Suprapubic skin (tissue), 4 donors: ENCODE results near the gene JCHAIN. TPM values are rescaled to one million over a fixed set of nuclear protein-coding genes. Genes with fewer than 3 reads are reported as not detected.

Experiments
- DNase-seq, 2 donors: peaks; one replicate each; pipeline ENCODE4 v3.0.0-alpha.2; 2019; ENCODE audit warnings: low spot score in 2 of 2
- H3K27ac ChIP-seq: fragments of 200-600 bp; sonication (generic); one replicate; pipeline ENCODE4 v1.5.1; 2019
- H3K27me3 ChIP-seq: fragments of 200-600 bp; sonication (generic); one replicate; pipeline ENCODE4 v1.5.1; 2019
- H3K36me3 ChIP-seq: fragments of 200-600 bp; sonication (generic); one replicate; pipeline ENCODE4 v1.5.1; 2019
- H3K4me1 ChIP-seq: fragments of 200-600 bp; sonication (generic); one replicate; pipeline ENCODE4 v1.5.1; 2019
- H3K4me3 ChIP-seq: fragments of 200-600 bp; sonication (generic); one replicate; pipeline ENCODE4 v1.5.1; 2019; ENCODE audit warnings: mild to moderate bottlenecking
- H3K9me3 ChIP-seq: fragments of 200-600 bp; sonication (generic); one replicate; pipeline ENCODE4 v1.5.1; 2019
- CTCF ChIP-seq, 2 donors: fragments of 200-600 bp in 1 of 2; fragments of 450-650 bp in 1 of 2; sonication (generic) in 1 of 2; IDR thresholded peaks; one replicate each; pipeline ENCODE4 v1.5.1; 2016 to 2019; ENCODE audit warnings: antibody characterized with exemption in 2 of 2, mild to moderate bottlenecking in 1 of 2, moderate library complexity in 1 of 2
- EP300 ChIP-seq: sonication (generic); formaldehyde crosslinking; IDR thresholded peaks from one replicate; pipeline ENCODE4 v1.6.1; 2017; ENCODE audit warnings: antibody characterized with exemption
- POLR2A ChIP-seq, 2 donors: fragments of 450-650 bp; IDR thresholded peaks; one replicate each; pipeline ENCODE4 v1.6.1; 2017; ENCODE audit warnings: antibody characterized with exemption in 2 of 2, mild to moderate bottlenecking in 2 of 2, moderate library complexity in 2 of 2
- POLR2AphosphoS5 ChIP-seq, 3 donors: sonication (generic); formaldehyde crosslinking; IDR thresholded peaks; one replicate each; pipeline ENCODE4 v1.6.1; 2017; ENCODE audit warnings: antibody characterized with exemption in 3 of 3
- WGBS: methylation state at CpG from one replicate; pipeline ENCODE4 v1.1.5; 2018; 5-methylcytosine and 5-hydroxymethylcytosine counted together
- total RNA-seq, 4 donors: library from RNA; depleted of rRNA; stranded (reverse); fragments of >200 nt; gene quantifications; one replicate each; pipeline ENCODE4 v1.1.0, GENCODE V29; 2016

JCHAIN gene
- total RNA-seq, 4 donors from 2014 or later = 0.68 to 8.4 (median 1.4) TPM; not detected in 1

DNA sequence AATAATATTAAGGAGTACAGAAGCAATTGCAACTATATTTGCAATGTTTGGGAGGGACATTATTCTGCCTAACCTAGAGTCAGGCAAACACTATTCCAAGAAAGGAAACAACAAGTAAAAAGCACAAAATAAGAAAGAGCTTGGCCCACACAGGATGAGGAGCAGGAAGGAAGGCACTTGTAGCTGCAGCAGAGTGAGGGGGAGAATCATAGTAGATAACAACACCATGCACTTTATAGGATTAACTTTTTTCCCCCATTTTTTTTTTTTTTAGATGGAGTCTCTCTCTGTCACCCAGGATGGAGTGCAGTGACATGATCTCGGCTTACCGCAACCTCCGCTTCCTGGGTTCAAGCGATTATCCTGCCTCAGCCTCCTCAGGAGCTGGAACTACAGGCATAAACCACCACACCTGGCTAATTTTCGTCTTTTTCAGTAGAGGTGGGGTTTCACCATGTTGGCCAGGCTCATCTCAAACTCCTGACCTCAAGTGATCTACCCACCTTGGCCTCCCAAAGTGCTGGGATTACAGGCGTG lies 10.3 kb upstream of the JCHAIN start:
- WGBS = 93% methylated on average over 6 of the region's 6 CpGs
- DNase-seq = no peak
- TF ChIP-seq CTCF (IDR thresholded peaks at IDR 0.05) = no peak
- TF ChIP-seq POLR2A (IDR thresholded peaks at IDR 0.05) = no peak
- no peak for TF ChIP-seq EP300
- TF ChIP-seq POLR2AphosphoS5 (IDR thresholded peaks at IDR 0.05) = no peak

DNA sequence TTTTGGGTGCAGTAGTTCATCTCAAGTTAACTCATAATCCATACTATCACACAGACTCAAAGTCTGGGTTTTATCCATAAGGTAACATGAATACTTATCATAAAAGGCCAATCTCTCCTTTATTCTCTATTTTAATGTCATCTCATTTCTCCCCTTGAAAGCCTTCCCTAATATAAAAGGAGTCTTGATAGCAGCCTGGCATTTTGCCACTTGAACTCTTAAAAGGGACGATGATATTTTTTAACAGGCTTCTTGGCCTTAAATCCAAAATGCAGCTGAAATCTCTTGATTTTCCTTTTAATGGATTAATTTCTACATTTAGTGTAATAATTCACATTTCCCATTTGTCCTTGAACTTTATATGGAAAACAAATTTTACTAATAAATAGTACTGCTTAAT lies 8.4 kb upstream of the JCHAIN start:
- no peak for DNase-seq
- Histone ChIP-seq H3K4me3 (no peak overlapping the region), H3K27me3 (no peaks in the 10 kb centered on the region), H3K27ac (no peak overlapping the region), H3K4me1 (no peaks in the 10 kb centered on the region), H3K9me3 (no peaks in the 10 kb centered on the region), H3K36me3 (no peaks in the 10 kb centered on the region)
- TF ChIP-seq POLR2AphosphoS5 (IDR thresholded peaks at IDR 0.05) = no peak
- TF ChIP-seq POLR2A (IDR thresholded peaks at IDR 0.05) = no peak
- no peak for TF ChIP-seq CTCF (IDR thresholded peaks at IDR 0.05)
- TF ChIP-seq EP300 = no peak
- 70% methylated on average over 1 of the region's 1 CpG for WGBS

More for the DNA sequence above, 10.3 kb upstream of the JCHAIN start:
- Histone ChIP-seq H3K9me3 (no peaks in the 10 kb centered on the region), H3K27me3 (no peaks in the 10 kb centered on the region), H3K4me1 (no peaks in the 10 kb centered on the region), H3K4me3 (no peak overlapping the region), H3K36me3 (no peaks in the 10 kb centered on the region), H3K27ac (no peak overlapping the region)

DNA sequence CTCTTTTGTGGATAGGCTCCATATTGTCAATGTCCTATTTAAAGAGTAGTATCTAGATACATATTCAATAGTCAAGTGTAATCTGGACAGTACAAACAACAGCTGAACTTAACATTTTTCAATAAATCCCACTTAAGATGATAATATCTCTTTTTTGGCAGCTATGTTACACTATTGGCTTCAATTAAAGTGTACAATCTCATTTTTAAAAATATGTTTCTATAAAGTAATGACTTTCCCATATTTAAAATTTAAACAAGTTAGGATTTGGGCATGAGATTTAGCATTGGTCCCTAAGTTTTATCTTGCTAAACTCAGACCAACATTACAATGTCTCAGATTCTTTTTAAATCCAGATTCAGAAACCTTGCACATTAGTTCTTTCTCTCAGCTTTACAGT lies 7.9 kb upstream of the JCHAIN start:
- H3K4me3 ChIP-seq = no peak overlapping the region
- no peak for DNase-seq
- H3K36me3 ChIP-seq = no peaks in the 10 kb centered on the region
- no peaks in the 10 kb centered on the region for H3K9me3 ChIP-seq
- H3K27ac ChIP-seq = no peak overlapping the region
- H3K27me3 ChIP-seq = no peaks in the 10 kb centered on the region
- TF ChIP-seq EP300 = no peak
- TF ChIP-seq POLR2AphosphoS5 (IDR thresholded peaks at IDR 0.05) = no peak
- TF ChIP-seq POLR2A (IDR thresholded peaks at IDR 0.05) = no peak
- no peak for TF ChIP-seq CTCF (IDR thresholded peaks at IDR 0.05)
- no peaks in the 10 kb centered on the region for H3K4me1 ChIP-seq

GRCh38 chr4:70671091-70671490 lies 4.8 kb upstream of the JCHAIN start:
- 47% methylated on average over 2 of the region's 2 CpGs for WGBS
- H3K4me3 ChIP-seq = no peak overlapping the region
- H3K27ac ChIP-seq = no peak overlapping the region
- no peaks in the 10 kb centered on the region for H3K36me3 ChIP-seq
- no peaks in the 10 kb centered on the region for H3K27me3 ChIP-seq
- no peak for TF ChIP-seq POLR2AphosphoS5 (IDR thresholded peaks at IDR 0.05)
- TF ChIP-seq CTCF (IDR thresholded peaks at IDR 0.05) = no peak
- TF ChIP-seq POLR2A (IDR thresholded peaks at IDR 0.05) = no peak
- TF ChIP-seq EP300 = no peak
- DNase-seq = no peak
- no peaks in the 10 kb centered on the region for H3K9me3 ChIP-seq
- H3K4me1 ChIP-seq = no peaks in the 10 kb centered on the region

DNA sequence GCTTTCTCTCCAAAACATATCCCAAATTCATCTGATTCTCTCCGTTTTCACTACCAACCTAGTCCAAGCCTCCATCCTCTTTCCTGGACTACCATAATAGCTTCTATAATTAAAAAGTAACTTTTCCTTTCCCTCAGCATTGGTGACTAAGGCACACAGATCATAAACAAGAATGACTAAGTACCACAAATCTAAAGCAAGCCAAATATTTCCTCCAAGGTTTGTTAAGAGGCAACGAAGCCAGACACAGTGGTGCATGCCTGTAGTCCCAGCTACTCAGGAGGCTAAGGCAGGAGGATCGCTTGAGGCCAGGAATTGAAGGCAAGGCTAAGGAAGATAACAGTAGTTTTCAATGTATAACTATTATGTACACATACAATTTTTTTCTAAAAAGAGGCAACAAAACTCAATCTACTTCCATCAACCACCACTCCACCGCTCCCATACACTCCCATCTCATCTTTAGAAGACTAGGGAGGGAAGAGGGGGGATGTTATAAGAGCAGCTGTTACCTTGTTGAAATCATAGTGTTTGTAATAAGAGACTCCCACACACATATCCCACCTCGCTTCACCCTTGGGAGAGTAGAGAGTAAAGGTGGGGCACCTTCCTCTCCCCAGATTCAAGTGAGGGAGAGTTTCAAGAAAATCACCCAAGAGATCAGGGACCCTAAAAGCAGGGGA lies 4.2 kb upstream of the JCHAIN start:
- Histone ChIP-seq H3K27ac (no peak overlapping the region), H3K4me3 (no peak overlapping the region), H3K4me1 (no peaks in the 10 kb centered on the region), H3K36me3 (no peaks in the 10 kb centered on the region), H3K9me3 (no peaks in the 10 kb centered on the region), H3K27me3 (no peaks in the 10 kb centered on the region)
- WGBS = 69% methylated on average over 5 of the region's 5 CpGs
- TF ChIP-seq POLR2AphosphoS5 (IDR thresholded peaks at IDR 0.05) = no peak
- TF ChIP-seq CTCF (IDR thresholded peaks at IDR 0.05) = no peak
- TF ChIP-seq EP300 = no peak
- TF ChIP-seq POLR2A (IDR thresholded peaks at IDR 0.05) = no peak
- DNase-seq = no peak
